ENCODE results near the gene CYBC1. TPM values are rescaled to one million over a fixed set of nuclear protein-coding genes. Genes with fewer than 3 reads are reported as not detected.
A peak's percentile ranks its signal among the peaks of the same experiment; 100 is the strongest.

Gene CYBC1
- total RNA-seq, 1 experiment from 2014 or later, result 71.7 TPM

- peak; percentile 90 for DNase-seq (ENCODE audit: low spot score)
- Mint-ChIP-seq H3K27me3 (ENCODE audit: low read depth) (peaks cover 39% of the 10 kb centered on the region), H3K4me3 (peak overlapping the region; percentile 86), H3K36me3 (no peaks in the 10 kb centered on the region), H3K9me3 (no peaks in the 10 kb centered on the region), H3K27ac (peak overlapping the region; percentile 97), H3K4me1 (peaks cover 20% of the 10 kb centered on the region)
- ChIA-PET CTCF (interaction anchor here (0.7 to 2.6 kb wide), 15 partner anchors 9 to 258 kb away, joined by 3 to 16 read pairs (median 3); partner anchors contain the start of gene FN3KRP), POLR2A (interaction anchor here (1.0 kb wide), 1 partner anchor 25 kb away, joined by 3 read pairs; the partner anchor contains the start of gene FOXK2)
- ATAC-seq, result peak; percentile 88
- TF ChIP-seq ZNF232 (CRISPR knock-in tag; IDR thresholded peaks at IDR 0.05) (peak; percentile 40; the same call in 1 of the 2 replicates), CDX4 (CRISPR knock-in tag; IDR thresholded peaks at IDR 0.05; ENCODE audit: borderline replicate concordance) (0 out of 2 replicates have a peak, but pooled peaks have one; percentile 26), ZNF416 (CRISPR knock-in tag; IDR thresholded peaks at IDR 0.05) (no peak), ZNF512 (CRISPR knock-in tag; IDR thresholded peaks at IDR 0.05; ENCODE audit: borderline replicate concordance) (no peak), GABPB1 (CRISPR knock-in tag; IDR thresholded peaks at IDR 0.05) (no peak; the same call in 1 of the 2 replicates), ZNF219 (CRISPR knock-in tag; IDR thresholded peaks at IDR 0.05; ENCODE audit: borderline replicate concordance) (no peak), ATF1 (CRISPR knock-in tag; IDR thresholded peaks at IDR 0.05) (no peak), ZNF396 (CRISPR knock-in tag; IDR thresholded peaks at IDR 0.05; ENCODE audit: borderline replicate concordance) (no peak), TCF7 (CRISPR knock-in tag; IDR thresholded peaks at IDR 0.05; ENCODE audit: low read depth) (no peak), IRF2 (CRISPR knock-in tag; IDR thresholded peaks at IDR 0.05; ENCODE audit: borderline replicate concordance, low read depth) (no peak), PRDM15 (CRISPR knock-in tag; IDR thresholded peaks at IDR 0.05) (no peak), TEAD1 (CRISPR knock-in tag; IDR thresholded peaks at IDR 0.05) (peak; percentile 11; the same call in 1 of the 2 replicates), NFYB (CRISPR knock-in tag; conservative IDR thresholded peaks at IDR 0.05; ENCODE audit: low read depth) (no peak), E2F5 (CRISPR knock-in tag; IDR thresholded peaks at IDR 0.05) (no peak), IRF1 (CRISPR knock-in tag; IDR thresholded peaks at IDR 0.05) (no peak), NFATC4 (CRISPR knock-in tag; IDR thresholded peaks at IDR 0.05) (no peak), ARID4B (CRISPR knock-in tag; IDR thresholded peaks at IDR 0.05; ENCODE audit: borderline replicate concordance) (no peak), CTCF (IDR thresholded peaks at IDR 0.05) (peak; percentile 87), RELA (CRISPR knock-in tag; IDR thresholded peaks at IDR 0.05; ENCODE audit: borderline replicate concordance) (no peak), SMAD3 (CRISPR knock-in tag; IDR thresholded peaks at IDR 0.05; ENCODE audit: borderline replicate concordance) (peak; percentile 38; the same call in 1 of the 2 replicates), CBFB (CRISPR knock-in tag; IDR thresholded peaks at IDR 0.05; ENCODE audit: low read depth) (no peak), RORB (CRISPR knock-in tag; IDR thresholded peaks at IDR 0.05) (no peak)
Measured at GRCh38 chr17:82494236-82495055, 43.9 kb upstream of the CYBC1 start.

Measured in WTC11 (cell line).